HepG2 (cell line): Measurements from ENCODE around the gene PIP4K2C. TPM values are rescaled to one million over a fixed set of nuclear protein-coding genes. Genes with fewer than 3 reads are reported as not detected.

Experiments used
- ATAC-seq: fragments of 200-7000 bp; cut with Tn5 transposase; 3 replicates; pipeline ENCODE4 v1.9.1; 2020; ENCODE audit warnings: mild to moderate bottlenecking, moderate library complexity
- BruUV-seq: library from RNA; stranded (reverse); fragments of 400-500 nt; replicated peaks from 2 replicates; lab custom pipeline; 2021; lab: Mats Ljungman, UMichigan
- CTCF ChIA-PET: fragments of 300-600 bp; formaldehyde crosslinking; extraction: SDS; loops from one replicate; lab custom pipeline; 2021; ENCODE audit warnings: low total read pairs, inconsistent platforms, low intra/inter-chr PET ratio; lab: Yijun Ruan, JAX
- POLR2A ChIA-PET: fragments of 350-600 bp; sonication (Branson Sonifier 250); formaldehyde crosslinking; loops from one replicate; lab custom pipeline; 2020; ENCODE audit warnings: antibody characterized with exemption, inconsistent platforms; lab: Yijun Ruan, JAX
- DNase-seq: peaks from one replicate; pipeline ENCODE4 v3.0.0-alpha.2; 2015; ENCODE audit warnings: low spot score
- FAIRE-seq: peaks from 3 replicates; lab custom pipeline; 2011; peaks lifted over from hg19 to GRCh38; lab: Jason Lieb, UNC
- H2AFZ ChIP-seq: one replicate; pipeline ENCODE4 v1.6.1; 2011; ENCODE audit warnings: low read length, inconsistent platforms
- H3K27ac ChIP-seq: fragments of 300-600 bp; 3 replicates; pipeline ENCODE4 v1.8.0; 2011; ENCODE audit warnings: mixed run types, mild to moderate bottlenecking, mixed read lengths, low read length, inconsistent platforms; ENCODE audit not compliant: insufficient read depth; ENCODE audit errors: extremely low read length
- H3K27me3 ChIP-seq, 2 experiments: fragments of 200-600 bp in 1 of 2; 2 replicates in 1 of 2; 3 replicates in 1 of 2; pipeline versions ENCODE4 v1.6.0 to v1.8.0; 2011; ENCODE audit warnings: low read length in 2 of 2, mild to moderate bottlenecking in 2 of 2, moderate library complexity in 2 of 2, inconsistent platforms in 1 of 2; ENCODE audit not compliant: insufficient read depth in 2 of 2, control insufficient read depth in 1 of 2
- H3K36me3 ChIP-seq, 2 experiments: fragments of 200-600 bp in 1 of 2; replicated peaks in 1 of 2; 2 replicates in 1 of 2; 3 replicates in 1 of 2; pipeline versions ENCODE4 v1.5.1 to v1.8.0; 2011; ENCODE audit warnings: low read length in 2 of 2, inconsistent platforms in 1 of 2; ENCODE audit not compliant: insufficient read depth in 2 of 2, control insufficient read depth in 1 of 2
- H3K4me1 ChIP-seq: 2 replicates; pipeline ENCODE4 v1.5.1; 2012; ENCODE audit warnings: low read length, inconsistent platforms; ENCODE audit not compliant: insufficient read depth
- H3K4me2 ChIP-seq: 2 replicates; pipeline ENCODE4 v1.6.0; 2011; ENCODE audit warnings: low read depth, low read length, inconsistent platforms
- H3K4me3 ChIP-seq, 3 experiments: fragments of 200-600 bp in 1 of 3; sonication (generic), shearing (Covaris generic) in 1 of 3; replicated peaks in 1 of 3; 2 replicates each; pipeline ENCODE4 v1.5.1; 2011 to 2016; ENCODE audit warnings: low read length in 3 of 3, inconsistent platforms in 2 of 3, low read depth in 2 of 3, mild to moderate bottlenecking in 2 of 3, control low read depth in 1 of 3, mixed read lengths in 1 of 3; ENCODE audit not compliant: insufficient read depth in 1 of 3
- H3K79me2 ChIP-seq: one replicate; pipeline ENCODE4 v1.6.1; 2011; ENCODE audit warnings: low read length, inconsistent platforms; ENCODE audit not compliant: insufficient read depth
- H3K9ac ChIP-seq: 2 replicates; pipeline ENCODE4 v1.6.0; 2011; ENCODE audit warnings: mild to moderate bottlenecking, low read depth, low read length, inconsistent platforms; ENCODE audit not compliant: insufficient read depth
- H3K9me3 ChIP-seq: 2 replicates; pipeline ENCODE4 v1.5.1; 2012; ENCODE audit warnings: mild to moderate bottlenecking, low read length
- H4K20me1 ChIP-seq: 2 replicates; pipeline ENCODE4 v1.6.0; 2011; ENCODE audit warnings: inconsistent platforms, mild to moderate bottlenecking, low read length, moderate library complexity; ENCODE audit not compliant: insufficient read depth
- CREB1 ChIP-seq, 2 experiments: fragments of 450-650 bp in 1 of 2; IDR thresholded peaks; 2 replicates each; pipeline ENCODE4 v1.6.1; 2016 to 2017; ENCODE audit warnings: control low read depth in 1 of 2, mild to moderate bottlenecking in 1 of 2, missing compliant biosample characterization in 1 of 2, missing genetic modification characterization in 1 of 2
- ELF4 ChIP-seq: sonication (generic); formaldehyde crosslinking; IDR thresholded peaks from 2 replicates; pipeline ENCODE4 v1.5.0; 2020; ENCODE audit warnings: missing genetic modification reagents, mild to moderate bottlenecking, moderate library complexity, borderline replicate concordance
- FOXA3 ChIP-seq: IDR thresholded peaks from 2 replicates; pipeline ENCODE4 v1.6.1; 2016; ENCODE audit warnings: missing genetic modification reagents, missing compliant biosample characterization
- NBN ChIP-seq: fragments of 450-650 bp; conservative IDR thresholded peaks from 2 replicates; pipeline ENCODE4 v1.6.1; 2017
- SIN3B ChIP-seq: fragments of 150-350 bp; IDR thresholded peaks from 2 replicates; pipeline ENCODE4 v1.6.1; 2014; ENCODE audit warnings: low read length
- WGBS: methylation state at CpG from one replicate; pipeline ENCODE4 v1.1.6; 2017; ENCODE audit warnings: low lambda C conversion rate; 5-methylcytosine and 5-hydroxymethylcytosine counted together
- in situ Hi-C: cut with HindIII; loops from 2 replicates; pipeline ENCODE4 v1.10.0; 2017; ENCODE audit warnings: low pct_unique_long_range_greater_than_20kb; ENCODE audit not compliant: extremely low pct_ligation_motif_present
- intact Hi-C: fragments of 100-400 bp; cut with micrococcal nuclease; formaldehyde crosslinking; loops from one replicate; pipeline ENCODE4 v1.10.0; 2022; ENCODE audit not compliant: unreplicated experiment
- polyA plus RNA-seq, 8 experiments: library from polyadenylated mRNA; depleted of rRNA in 3 of 8; stranded (reverse) in 7 of 8; unstranded in 1 of 8; fragments of >200 nt; fragmentation: Illumina TruSeq in 4 of 8; extraction: Trizol in 4 of 8; gene quantifications; 2 replicates each; pipeline versions ENCODE4 v1.2.1 to v1.2.3, GENCODE V29; 2011 to 2016; ENCODE audit warnings: low read depth in 4 of 8, missing spikeins in 1 of 8, mixed read lengths in 1 of 8; ENCODE audit not compliant: insufficient read depth in 1 of 8
- total RNA-seq, 5 experiments: library from RNA; depleted of rRNA; stranded (reverse); fragments of >200 nt; fragmentation: Illumina TruSeq; extraction: Trizol; gene quantifications; 2 replicates each; pipeline ENCODE4 v1.2.3, GENCODE V29; 2016; ENCODE audit warnings: low read depth in 1 of 5
- TF ChIP-seq, protein P1 (sequence below): sonication (generic); formaldehyde crosslinking; IDR thresholded peaks from 2 replicates; pipeline ENCODE4 v1.5.0; 2020; ENCODE audit warnings: mild to moderate bottlenecking, missing genetic modification reagents
- TF ChIP-seq, protein P2 (sequence below): sonication (generic); formaldehyde crosslinking; IDR thresholded peaks from 2 replicates; pipeline ENCODE4 v1.5.1; 2020; ENCODE audit warnings: missing genetic modification reagents, mild to moderate bottlenecking, borderline replicate concordance

The PIP4K2C gene
- total and polyA plus RNA-seq, 2 of the 13 experiments (the other 11 are each of a cell fraction or from before 2014, with no cell fraction given): 23.3 to 26.4 TPM

DNA sequence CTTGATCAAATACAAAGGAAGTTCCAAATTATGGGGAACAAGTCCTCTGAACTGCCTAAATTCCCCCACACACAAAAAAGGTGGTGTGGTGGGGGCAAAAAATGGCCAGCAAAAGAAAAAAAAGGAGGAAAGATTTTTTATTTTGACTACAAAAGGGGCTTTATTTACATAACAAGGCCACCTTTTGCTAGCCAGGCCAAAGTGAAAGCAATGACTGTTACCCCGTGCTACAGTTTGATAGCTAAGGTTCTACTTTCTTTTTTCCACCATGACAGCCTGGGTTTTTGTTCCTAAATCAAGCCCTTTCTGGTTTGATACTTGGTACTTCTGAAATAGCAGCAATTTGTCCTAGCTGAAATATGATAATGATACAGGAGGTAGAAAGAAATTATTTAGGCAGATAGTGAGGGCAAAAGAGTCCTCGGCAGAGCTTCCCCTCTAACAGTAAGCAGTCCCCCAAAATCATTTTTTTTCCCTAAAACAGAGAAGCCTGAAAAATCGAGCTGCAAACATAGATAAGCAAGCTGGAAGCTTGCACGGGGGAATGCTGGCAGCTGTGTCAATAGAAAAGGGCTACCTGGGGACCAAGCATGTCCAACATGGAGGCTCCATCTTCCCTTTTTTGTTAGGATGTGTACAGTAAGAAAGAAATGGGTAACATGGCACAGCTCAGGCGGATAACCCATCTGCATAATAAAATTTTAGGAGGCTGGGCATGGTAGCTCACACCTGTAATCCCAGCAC, 50.9 kb downstream of the PIP4K2C start:
- DNase-seq: no peak
- Histone ChIP-seq H3K27ac (no peak overlapping the region), H3K9me3 (peaks cover 6% of the 10 kb centered on the region), H3K4me3 (no peak overlapping the region), H3K9ac (no peak overlapping the region), H3K36me3 (no peaks in the 10 kb centered on the region), H3K4me2 (no peak overlapping the region), H3K4me1 (no peaks in the 10 kb centered on the region), H2AFZ (no peak overlapping the region), H3K27me3 (peaks cover 0 to 7% of the 10 kb centered on the region in 2 experiments; a peak in 1 of 5 replicates), H4K20me1 (no peaks in the 10 kb centered on the region), H3K79me2 (no peaks in the 10 kb centered on the region)
- FAIRE-seq: no peak
- in situ Hi-C loops (no loop called here), intact Hi-C loops (no loop called here)
- CTCF ChIA-PET: no interaction called here
- no peak for ATAC-seq
- POLR2A ChIA-PET: no interaction called here
- no TSS peak for BruUV-seq
- WGBS: 27% methylated on average over 5 of the region's 5 CpGs
- TF ChIP-seq ELF4 (CRISPR knock-in tag) (no peak), FOXA3 (CRISPR knock-in tag) (no peak), SIN3B (no peak), CREB1 (IDR thresholded peaks at IDR 0.05) (no peak), CREB1 (CRISPR knock-in tag; IDR thresholded peaks at IDR 0.05) (no peak), NBN (no peak)
- TF ChIP-seq, protein P1, sequence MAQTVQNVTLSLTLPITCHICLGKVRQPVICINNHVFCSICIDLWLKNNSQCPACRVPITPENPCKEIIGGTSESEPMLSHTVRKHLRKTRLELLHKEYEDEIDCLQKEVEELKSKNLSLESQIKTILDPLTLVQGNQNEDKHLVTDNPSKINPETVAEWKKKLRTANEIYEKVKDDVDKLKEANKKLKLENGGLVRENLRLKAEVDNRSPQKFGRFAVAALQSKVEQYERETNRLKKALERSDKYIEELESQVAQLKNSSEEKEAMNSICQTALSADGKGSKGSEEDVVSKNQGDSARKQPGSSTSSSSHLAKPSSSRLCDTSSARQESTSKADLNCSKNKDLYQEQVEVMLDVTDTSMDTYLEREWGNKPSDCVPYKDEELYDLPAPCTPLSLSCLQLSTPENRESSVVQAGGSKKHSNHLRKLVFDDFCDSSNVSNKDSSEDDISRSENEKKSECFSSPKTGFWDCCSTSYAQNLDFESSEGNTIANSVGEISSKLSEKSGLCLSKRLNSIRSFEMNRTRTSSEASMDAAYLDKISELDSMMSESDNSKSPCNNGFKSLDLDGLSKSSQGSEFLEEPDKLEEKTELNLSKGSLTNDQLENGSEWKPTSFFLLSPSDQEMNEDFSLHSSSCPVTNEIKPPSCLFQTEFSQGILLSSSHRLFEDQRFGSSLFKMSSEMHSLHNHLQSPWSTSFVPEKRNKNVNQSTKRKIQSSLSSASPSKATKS (CRISPR knock-in tag): no peak
- TF ChIP-seq, protein P2, sequence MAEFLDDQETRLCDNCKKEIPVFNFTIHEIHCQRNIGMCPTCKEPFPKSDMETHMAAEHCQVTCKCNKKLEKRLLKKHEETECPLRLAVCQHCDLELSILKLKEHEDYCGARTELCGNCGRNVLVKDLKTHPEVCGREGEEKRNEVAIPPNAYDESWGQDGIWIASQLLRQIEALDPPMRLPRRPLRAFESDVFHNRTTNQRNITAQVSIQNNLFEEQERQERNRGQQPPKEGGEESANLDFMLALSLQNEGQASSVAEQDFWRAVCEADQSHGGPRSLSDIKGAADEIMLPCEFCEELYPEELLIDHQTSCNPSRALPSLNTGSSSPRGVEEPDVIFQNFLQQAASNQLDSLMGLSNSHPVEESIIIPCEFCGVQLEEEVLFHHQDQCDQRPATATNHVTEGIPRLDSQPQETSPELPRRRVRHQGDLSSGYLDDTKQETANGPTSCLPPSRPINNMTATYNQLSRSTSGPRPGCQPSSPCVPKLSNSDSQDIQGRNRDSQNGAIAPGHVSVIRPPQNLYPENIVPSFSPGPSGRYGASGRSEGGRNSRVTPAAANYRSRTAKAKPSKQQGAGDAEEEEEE (CRISPR knock-in tag): no peak
